ENCODE data around the gene JAKMIP1.

Gene JAKMIP1

DNA sequence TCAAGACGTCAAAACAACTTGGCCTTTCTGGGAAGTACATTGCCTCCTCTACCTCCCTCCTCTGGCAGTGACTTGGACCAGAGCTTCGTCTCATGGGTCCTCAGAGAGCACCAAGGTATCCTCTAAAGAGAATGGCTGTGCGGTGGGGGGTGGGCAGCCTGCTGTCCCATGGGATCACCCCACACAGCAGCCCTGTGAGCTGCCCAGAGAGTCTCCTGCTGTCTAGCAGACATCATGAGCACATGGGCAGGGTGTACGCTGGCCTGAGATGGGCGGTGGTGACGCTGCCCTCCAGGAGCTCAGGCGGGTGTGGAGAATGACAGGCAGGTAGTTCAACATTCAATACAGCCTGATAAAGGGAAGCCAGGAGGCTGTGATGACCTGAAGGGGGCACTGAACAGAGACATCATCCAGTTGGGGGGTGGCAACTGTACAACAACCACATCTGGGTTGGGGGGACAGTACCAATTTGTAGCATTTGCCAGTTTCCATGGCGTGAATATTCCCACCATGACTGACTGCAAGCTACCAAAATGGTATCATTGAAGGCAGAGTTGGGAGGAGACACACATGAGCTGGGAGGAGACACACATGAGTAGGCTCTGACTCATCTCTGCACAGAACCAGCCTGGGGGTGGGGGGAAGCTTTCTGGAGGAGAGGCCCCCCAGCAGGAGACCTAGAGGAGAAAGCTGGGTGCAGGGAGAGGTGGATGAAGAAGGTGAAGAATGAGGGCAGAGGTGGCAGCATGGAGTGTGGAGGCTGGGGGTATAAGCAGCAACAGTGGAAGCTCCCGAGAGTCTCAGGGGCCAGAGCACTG is 218.0 kb downstream of the JAKMIP1 start:
- no peak for TF ChIP-seq L3MBTL2 (conservative IDR thresholded peaks at IDR 0.05)
- TF ChIP-seq LEF1 (IDR thresholded peaks at IDR 0.05; ENCODE audit: borderline replicate concordance): no peak
- no peak for TF ChIP-seq NFRKB (IDR thresholded peaks at IDR 0.05)
- TF ChIP-seq BHLHE40 (IDR thresholded peaks at IDR 0.05; ENCODE audit: borderline replicate concordance): no peak
- TF ChIP-seq CTBP1 (IDR thresholded peaks at IDR 0.05; ENCODE audit: borderline replicate concordance): no peak
- no peak for TF ChIP-seq ZNF384 (IDR thresholded peaks at IDR 0.05)
- no peak for TF ChIP-seq SP1 (IDR thresholded peaks at IDR 0.05)
- no peak for TF ChIP-seq TARDBP (IDR thresholded peaks at IDR 0.05)
- no peak for TF ChIP-seq ELF4 (IDR thresholded peaks at IDR 0.05)
- TF ChIP-seq HDGF (IDR thresholded peaks at IDR 0.05; ENCODE audit: borderline replicate concordance): no peak
- no peak for DNase-seq (ENCODE audit: extremely low spot score)
- POLR2A ChIA-PET: no interaction called here
- CTCF ChIA-PET: no interaction called here

DNA sequence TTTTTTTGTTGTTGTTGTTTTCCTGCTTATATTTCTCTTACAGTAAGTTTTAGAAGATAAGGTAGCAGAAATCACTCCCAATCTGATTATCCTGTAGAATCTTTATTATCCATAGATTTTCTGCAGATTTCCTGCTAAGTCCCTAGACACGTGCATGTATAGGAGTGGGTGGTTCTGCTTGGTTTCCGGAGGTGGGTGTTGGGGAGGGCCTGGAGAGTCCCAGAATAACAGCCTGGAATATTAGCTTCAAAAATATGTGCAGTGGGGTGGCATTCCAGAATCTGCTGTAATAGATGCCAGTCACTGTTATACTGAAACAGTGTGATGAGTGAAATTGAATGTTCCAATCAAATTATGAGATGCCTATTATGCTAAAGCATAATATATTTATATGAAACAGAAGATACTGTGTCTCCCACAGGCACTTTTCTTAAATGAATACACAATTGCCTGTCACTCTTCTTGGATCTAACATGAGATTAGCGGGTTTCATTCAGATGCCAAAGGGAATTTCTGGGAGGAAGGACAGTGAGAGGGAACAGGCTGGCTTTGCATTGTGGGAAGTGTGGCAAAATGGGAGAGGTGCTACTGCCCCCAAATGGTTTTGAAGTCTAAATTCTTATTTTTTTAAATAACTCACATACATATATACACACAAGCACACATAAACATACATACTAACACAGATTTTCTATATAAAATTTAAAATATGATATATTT is 219.8 kb downstream of the JAKMIP1 start:
- ChIA-PET CTCF (interaction anchor here (1.0 to 1.1 kb wide), 3 partner anchors 8 to 158 kb away, joined by 3 to 5 read pairs (median 3); no protein-coding TSS in a partner anchor), POLR2A (interaction anchor here (0.5 kb wide), 1 partner anchor 87 kb away, joined by 4 read pairs; no protein-coding TSS in a partner anchor)
- no peak for DNase-seq (ENCODE audit: extremely low spot score)
- no peak for TF ChIP-seq FOXM1 (IDR thresholded peaks at IDR 0.05; ENCODE audit: borderline replicate concordance)
- TF ChIP-seq FOXA1 (IDR thresholded peaks at IDR 0.05): no peak
- no peak for TF ChIP-seq SUZ12 (IDR thresholded peaks at IDR 0.05)
- no peak for TF ChIP-seq LEF1 (IDR thresholded peaks at IDR 0.05; ENCODE audit: borderline replicate concordance)
- no peak for TF ChIP-seq SP1 (IDR thresholded peaks at IDR 0.05)
- no peak for TF ChIP-seq BHLHE40 (IDR thresholded peaks at IDR 0.05; ENCODE audit: borderline replicate concordance)
- TF ChIP-seq, protein P1, sequence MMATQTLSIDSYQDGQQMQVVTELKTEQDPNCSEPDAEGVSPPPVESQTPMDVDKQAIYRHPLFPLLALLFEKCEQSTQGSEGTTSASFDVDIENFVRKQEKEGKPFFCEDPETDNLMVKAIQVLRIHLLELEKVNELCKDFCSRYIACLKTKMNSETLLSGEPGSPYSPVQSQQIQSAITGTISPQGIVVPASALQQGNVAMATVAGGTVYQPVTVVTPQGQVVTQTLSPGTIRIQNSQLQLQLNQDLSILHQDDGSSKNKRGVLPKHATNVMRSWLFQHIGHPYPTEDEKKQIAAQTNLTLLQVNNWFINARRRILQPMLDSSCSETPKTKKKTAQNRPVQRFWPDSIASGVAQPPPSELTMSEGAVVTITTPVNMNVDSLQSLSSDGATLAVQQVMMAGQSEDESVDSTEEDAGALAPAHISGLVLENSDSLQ (IDR thresholded peaks at IDR 0.05): no peak
- no peak for TF ChIP-seq ELF4 (IDR thresholded peaks at IDR 0.05)
- TF ChIP-seq L3MBTL2 (conservative IDR thresholded peaks at IDR 0.05): no peak
- TF ChIP-seq NFRKB (IDR thresholded peaks at IDR 0.05): no peak
- TF ChIP-seq ZNF384 (IDR thresholded peaks at IDR 0.05): no peak
- no peak for TF ChIP-seq ARNT (IDR thresholded peaks at IDR 0.05)
- TF ChIP-seq TARDBP (IDR thresholded peaks at IDR 0.05): no peak
- no peak for TF ChIP-seq CTBP1 (IDR thresholded peaks at IDR 0.05; ENCODE audit: borderline replicate concordance)
- TF ChIP-seq FOXK2 (IDR thresholded peaks at IDR 0.05): no peak

DNA sequence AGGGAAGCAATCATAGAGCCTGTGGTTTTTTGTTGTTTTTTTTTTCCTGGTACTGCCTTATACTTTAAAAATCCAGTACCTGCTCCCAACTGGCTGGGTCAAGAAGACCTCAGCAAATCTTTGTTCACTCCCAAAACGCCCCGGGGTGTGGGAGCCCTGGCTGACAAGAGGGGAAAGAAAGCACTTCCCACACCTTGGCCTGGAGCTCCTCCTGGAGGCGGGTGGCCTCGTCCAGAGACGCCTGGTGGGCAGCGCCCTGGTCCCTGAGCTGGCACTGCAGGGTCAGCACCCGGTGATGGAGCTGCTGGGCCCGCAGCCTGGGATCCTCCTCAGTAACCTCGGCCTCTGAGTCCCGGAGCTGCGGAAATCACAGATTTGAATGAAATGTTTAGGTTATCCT is 220.4 kb downstream of the JAKMIP1 start:
- peak; percentile 50 for DNase-seq (ENCODE audit: extremely low spot score)
- ChIA-PET CTCF (interaction anchor here (0.6 to 1.1 kb wide), 4 partner anchors 9 to 158 kb away, joined by 3 to 5 read pairs (median 3); no protein-coding TSS in a partner anchor), POLR2A (interaction anchor here (0.5 kb wide), 1 partner anchor 88 kb away, joined by 4 read pairs; no protein-coding TSS in a partner anchor)
- TF ChIP-seq BHLHE40 (IDR thresholded peaks at IDR 0.05; ENCODE audit: borderline replicate concordance) (no peak), ARNT (IDR thresholded peaks at IDR 0.05) (no peak), SP1 (IDR thresholded peaks at IDR 0.05) (no peak)

DNA sequence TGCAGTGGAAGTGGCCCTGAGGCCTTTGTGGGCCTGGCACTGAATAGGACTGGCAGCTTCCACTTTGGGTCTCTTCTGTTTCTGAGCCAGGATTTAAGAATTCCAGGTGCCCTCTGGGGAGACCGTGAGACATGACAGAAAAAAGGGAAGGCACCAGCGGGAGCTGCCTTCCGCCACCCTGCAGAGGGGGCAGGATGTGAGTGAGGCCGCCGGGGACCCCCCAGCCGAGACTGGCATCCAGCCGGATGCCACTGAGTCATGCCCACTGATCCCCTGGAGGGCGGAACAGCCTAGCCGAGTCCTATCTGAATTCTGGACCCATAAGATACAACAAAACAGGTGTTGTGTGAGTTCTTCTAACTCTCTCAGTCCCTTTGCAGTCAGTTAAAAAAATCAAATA is 223.4 kb downstream of the JAKMIP1 start:
- CTCF ChIA-PET: no interaction called here
- TF ChIP-seq FOXM1 (IDR thresholded peaks at IDR 0.05; ENCODE audit: borderline replicate concordance) (no peak), LEF1 (IDR thresholded peaks at IDR 0.05; ENCODE audit: borderline replicate concordance) (no peak), SP1 (IDR thresholded peaks at IDR 0.05) (no peak), SUZ12 (IDR thresholded peaks at IDR 0.05) (no peak), ARNT (IDR thresholded peaks at IDR 0.05) (no peak), FOXA1 (IDR thresholded peaks at IDR 0.05) (no peak), ZNF384 (IDR thresholded peaks at IDR 0.05) (no peak)
- TF ChIP-seq, protein P1 (IDR thresholded peaks at IDR 0.05): no peak
- DNase-seq (ENCODE audit: extremely low spot score): no peak
- POLR2A ChIA-PET: no interaction called here

DNA sequence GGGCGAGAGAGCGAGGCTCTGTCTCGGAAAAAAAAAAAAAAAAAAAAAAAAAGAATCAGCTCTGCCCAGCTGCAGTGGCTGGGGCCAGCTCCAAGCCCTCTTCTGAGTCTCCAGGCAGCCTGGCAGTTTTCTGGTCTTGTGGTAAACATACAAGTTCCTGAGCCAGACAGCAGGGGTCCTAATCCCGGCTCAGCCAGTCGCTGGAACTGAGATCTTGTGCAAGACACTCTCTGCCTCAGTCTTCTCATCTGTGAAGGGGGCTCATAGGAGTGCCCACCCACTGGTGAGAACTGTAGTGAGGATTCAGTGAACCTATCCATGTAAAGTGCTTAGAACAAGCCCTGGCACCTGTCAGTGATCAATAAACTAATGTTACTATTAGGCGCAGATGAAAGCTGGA is 223.9 kb downstream of the JAKMIP1 start:
- DNase-seq (ENCODE audit: extremely low spot score): no peak
- POLR2A ChIA-PET: no interaction called here
- TF ChIP-seq HDGF (IDR thresholded peaks at IDR 0.05; ENCODE audit: borderline replicate concordance): no peak
- TF ChIP-seq SP1 (IDR thresholded peaks at IDR 0.05): no peak
- TF ChIP-seq ARNT (IDR thresholded peaks at IDR 0.05): no peak
- CTCF ChIA-PET: interaction anchor here (0.6 kb wide), 1 partner anchor 48 kb away, joined by 3 read pairs; no protein-coding TSS in a partner anchor
